Fibroblast of mammary gland (primary cell): Measurements from ENCODE around the gene JAK3.

Source experiments
- DNase-seq: peaks from one replicate; pipeline ENCODE4 v3.0.0-alpha.2; 2010; ENCODE audit warnings: low read depth
- H3K4me3 ChIP-seq: 2 replicates; pipeline ENCODE4 v1.5.1; 2011; ENCODE audit warnings: low read depth, mild to moderate bottlenecking, low read length, moderate library complexity; ENCODE audit not compliant: control insufficient read depth
- TF ChIP-seq, protein P1 (sequence below): conservative IDR thresholded peaks from 2 replicates; pipeline ENCODE4 v1.5.1; 2011; ENCODE audit warnings: low read depth, low read length, inconsistent platforms; ENCODE audit not compliant: control insufficient read depth, insufficient read depth

JAK3 gene

DNA sequence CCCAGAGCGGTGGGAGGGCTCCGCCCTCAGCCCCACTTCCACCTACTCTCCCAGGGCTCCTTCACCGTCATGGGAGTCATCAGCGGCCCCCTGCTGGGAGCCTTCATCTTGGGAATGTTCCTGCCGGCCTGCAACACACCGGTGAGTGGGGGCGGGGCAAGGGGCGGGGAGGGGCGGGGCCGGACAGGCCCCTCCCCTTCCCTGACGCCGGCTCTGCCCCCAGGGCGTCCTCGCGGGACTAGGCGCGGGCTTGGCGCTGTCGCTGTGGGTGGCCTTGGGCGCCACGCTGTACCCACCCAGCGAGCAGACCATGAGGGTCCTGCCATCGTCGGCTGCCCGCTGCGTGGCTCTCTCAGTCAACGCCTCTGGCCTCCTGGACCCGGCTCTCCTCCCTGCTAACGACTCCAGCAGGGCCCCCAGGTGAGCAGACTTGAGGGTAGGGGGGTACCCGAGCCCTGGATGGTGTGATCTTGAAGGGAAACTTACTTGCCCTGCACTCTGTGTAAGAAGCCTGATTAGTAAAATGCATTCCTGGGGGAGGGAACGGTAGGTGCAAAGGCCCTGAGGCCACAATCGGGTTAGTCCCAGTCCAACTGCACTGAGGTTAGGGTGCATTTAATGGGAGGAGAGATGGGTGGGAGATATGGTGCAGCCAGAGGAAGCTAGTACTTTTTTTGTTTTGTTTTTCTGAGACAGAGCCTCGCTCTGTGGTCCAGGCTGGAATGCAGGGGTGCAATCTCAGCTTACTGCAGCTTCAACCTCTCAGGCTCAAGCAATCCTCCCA lies 36.0 kb upstream of the JAK3 start:
- DNase-seq = no peak
- TF ChIP-seq, protein P1, sequence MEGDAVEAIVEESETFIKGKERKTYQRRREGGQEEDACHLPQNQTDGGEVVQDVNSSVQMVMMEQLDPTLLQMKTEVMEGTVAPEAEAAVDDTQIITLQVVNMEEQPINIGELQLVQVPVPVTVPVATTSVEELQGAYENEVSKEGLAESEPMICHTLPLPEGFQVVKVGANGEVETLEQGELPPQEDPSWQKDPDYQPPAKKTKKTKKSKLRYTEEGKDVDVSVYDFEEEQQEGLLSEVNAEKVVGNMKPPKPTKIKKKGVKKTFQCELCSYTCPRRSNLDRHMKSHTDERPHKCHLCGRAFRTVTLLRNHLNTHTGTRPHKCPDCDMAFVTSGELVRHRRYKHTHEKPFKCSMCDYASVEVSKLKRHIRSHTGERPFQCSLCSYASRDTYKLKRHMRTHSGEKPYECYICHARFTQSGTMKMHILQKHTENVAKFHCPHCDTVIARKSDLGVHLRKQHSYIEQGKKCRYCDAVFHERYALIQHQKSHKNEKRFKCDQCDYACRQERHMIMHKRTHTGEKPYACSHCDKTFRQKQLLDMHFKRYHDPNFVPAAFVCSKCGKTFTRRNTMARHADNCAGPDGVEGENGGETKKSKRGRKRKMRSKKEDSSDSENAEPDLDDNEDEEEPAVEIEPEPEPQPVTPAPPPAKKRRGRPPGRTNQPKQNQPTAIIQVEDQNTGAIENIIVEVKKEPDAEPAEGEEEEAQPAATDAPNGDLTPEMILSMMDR = no peak
- no peak overlapping the region for H3K4me3 ChIP-seq

DNA sequence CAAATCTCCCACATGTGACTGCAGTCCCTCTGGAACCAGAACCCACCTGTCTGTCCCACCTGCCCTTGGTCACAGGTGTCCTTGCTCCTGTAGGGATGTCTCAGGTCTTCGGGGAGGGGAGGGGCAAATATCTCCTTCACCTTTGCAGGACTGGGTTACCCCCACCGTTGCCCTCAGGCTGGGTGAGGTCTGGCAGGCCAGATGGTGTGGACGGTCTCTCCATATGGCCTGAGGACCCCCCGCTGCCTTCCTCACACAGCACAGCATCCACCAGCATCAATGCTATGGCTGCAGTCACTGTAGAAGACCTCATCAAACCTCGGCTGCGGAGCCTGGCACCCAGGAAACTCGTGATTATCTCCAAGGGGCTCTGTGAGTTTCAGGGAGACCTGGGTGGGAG lies 33.9 kb upstream of the JAK3 start:
- TF ChIP-seq, protein P1 = no peak
- DNase-seq = no peak
- H3K4me3 ChIP-seq = no peak overlapping the region

DNA sequence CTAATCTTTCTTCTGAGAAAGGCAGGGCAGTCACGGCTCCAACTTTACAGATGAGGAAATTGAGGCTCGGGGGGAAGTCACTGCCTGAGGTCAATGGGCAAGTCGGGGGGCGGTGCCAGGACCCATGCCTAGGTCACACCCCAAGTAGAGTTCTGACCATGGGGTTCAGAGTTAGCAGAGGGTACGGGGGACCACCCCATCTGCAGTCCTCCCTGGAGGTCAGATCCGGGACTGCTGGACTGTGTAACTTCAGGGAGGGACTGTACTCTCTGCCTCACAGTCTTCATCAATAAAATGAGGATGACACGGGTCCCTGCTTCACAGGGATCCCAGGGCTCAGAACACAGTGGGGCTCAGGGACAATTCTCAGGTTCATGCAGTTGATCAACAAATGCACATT lies 31.7 kb upstream of the JAK3 start:
- TF ChIP-seq, protein P1 = no peak
- no peak for DNase-seq
- H3K4me3 ChIP-seq = no peak overlapping the region

DNA sequence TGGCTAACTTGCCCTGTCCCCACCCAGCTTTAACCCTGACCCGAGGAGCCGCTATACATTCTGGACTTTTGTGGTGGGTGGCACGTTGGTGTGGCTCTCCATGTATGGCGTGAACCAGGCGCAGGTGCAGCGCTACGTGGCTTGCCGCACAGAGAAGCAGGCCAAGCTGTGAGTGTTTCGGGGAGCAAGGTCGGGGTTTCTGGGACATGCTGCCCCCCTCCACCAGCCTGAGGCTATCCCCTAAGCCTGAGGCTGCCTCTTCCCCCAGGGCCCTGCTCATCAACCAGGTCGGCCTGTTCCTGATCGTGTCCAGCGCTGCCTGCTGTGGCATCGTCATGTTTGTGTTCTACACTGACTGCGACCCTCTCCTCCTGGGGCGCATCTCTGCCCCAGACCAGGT lies 29.9 kb upstream of the JAK3 start:
- TF ChIP-seq, protein P1 = no peak
- no peak for DNase-seq
- H3K4me3 ChIP-seq = no peak overlapping the region

DNA sequence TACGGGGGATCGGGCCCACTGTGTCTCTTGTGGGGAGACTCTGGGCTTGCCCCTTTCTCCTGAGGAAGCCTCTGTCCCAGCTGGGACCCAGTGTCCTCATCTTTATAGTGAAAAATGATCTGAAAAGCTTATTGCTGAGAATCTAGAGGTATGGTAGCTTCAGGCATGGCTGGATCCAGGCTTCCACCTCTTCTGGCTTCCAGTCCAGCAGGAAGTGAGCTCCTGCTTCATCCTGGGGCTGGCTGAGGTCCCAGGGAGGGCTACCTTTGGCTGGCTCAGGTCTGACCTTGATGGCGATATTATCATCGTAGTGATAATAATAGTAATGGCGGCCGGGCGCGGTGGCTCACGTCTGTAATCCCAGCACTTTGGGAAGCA lies 27.0 kb upstream of the JAK3 start:
- H3K4me3 ChIP-seq = no peak overlapping the region
- TF ChIP-seq, protein P1 = no peak
- no peak for DNase-seq

DNA sequence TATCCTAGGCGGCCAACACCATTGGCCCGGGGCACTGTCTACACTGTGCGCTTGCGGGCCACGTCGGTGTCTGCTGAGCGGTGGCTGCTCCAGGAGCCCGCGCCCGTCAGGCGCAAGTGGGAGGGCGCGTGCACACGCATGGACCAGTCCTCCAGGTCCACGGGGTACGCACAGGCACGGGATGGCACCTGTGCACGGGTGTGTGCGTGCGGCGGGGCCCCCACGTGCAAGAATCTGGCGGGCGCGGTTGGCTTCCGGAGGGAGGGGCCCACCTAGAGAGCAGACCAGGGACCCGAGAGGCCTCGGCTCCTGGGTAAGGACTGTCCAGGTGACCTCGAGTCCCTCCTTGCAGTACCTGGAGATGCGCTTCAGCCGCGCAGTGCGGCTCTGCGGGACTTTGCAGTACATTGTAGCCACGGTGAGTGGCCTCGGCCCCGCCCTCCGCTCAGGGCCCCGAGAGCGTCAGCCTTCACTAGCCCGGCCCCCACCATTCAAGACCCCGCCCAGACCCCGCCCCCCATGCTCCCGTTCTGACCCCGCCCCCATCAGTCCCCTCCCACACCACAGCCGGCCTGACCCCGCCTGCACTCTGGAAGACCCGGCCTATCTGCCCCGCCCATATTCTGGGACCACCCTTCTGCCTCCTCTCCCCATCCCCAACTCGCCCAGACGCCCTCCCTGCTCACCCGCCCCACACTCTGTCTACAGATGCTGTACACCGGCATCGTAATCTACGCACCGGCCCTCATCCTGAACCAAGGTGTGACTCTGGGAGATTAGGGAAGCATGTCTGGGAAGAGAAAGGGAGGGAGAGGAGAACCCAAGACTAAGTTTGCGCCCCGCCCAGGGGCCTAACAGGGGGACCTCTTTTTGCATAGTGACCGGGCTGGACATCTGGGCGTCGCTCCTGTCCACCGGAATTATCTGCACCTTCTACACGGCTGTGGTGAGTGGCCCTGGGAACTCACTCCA lies 26.3 kb upstream of the JAK3 start:
- TF ChIP-seq, protein P1 = no peak
- DNase-seq = no peak
- H3K4me3 ChIP-seq = no peak overlapping the region
